CD14-positive monocyte (primary cell): ENCODE data around the gene PCGF3. TPM values are rescaled to one million over a fixed set of nuclear protein-coding genes. Genes with fewer than 3 reads are reported as not detected.

Experiments used
- DNase-seq, 3 donors: peaks; one replicate each; pipeline ENCODE4 v3.0.0-alpha.2; 2011 to 2022
- H2AFZ ChIP-seq: 2 replicates; pipeline ENCODE4 v1.6.0; 2012; ENCODE audit warnings: mild to moderate bottlenecking, low read depth, low read length, inconsistent platforms; ENCODE audit not compliant: insufficient read depth, poor library complexity, severe bottlenecking
- H3K27ac ChIP-seq, 2 donors: 1 replicate in 1 of 2; 2 replicates in 1 of 2; pipeline ENCODE4 v1.5.1; 2012 to 2013; ENCODE audit warnings: low read length in 2 of 2, control low read depth in 1 of 2, inconsistent platforms in 1 of 2, low read depth in 1 of 2, mild to moderate bottlenecking in 1 of 2
- H3K27me3 ChIP-seq, 2 donors: one replicate each; pipeline versions ENCODE4 v1.6.0 to v1.6.1; 2011 to 2013; ENCODE audit warnings: low read length in 2 of 2; ENCODE audit not compliant: control insufficient read depth in 2 of 2, insufficient read depth in 2 of 2
- H3K36me3 ChIP-seq, 2 donors: replicated peaks in 1 of 2; 1 replicate in 1 of 2; 2 replicates in 1 of 2; pipeline versions ENCODE4 v1.5.1 to v1.6.1; 2012 to 2013; ENCODE audit warnings: low read length in 2 of 2, control low read depth in 1 of 2, inconsistent platforms in 1 of 2, mild to moderate bottlenecking in 1 of 2; ENCODE audit not compliant: insufficient read depth in 2 of 2, control insufficient read depth in 1 of 2
- H3K4me1 ChIP-seq, 2 donors: 1 replicate in 1 of 2; 2 replicates in 1 of 2; pipeline versions ENCODE4 v1.5.1 to v1.6.1; 2012 to 2013; ENCODE audit warnings: low read length in 2 of 2, control low read depth in 1 of 2, inconsistent platforms in 1 of 2, mild to moderate bottlenecking in 1 of 2, moderate library complexity in 1 of 2; ENCODE audit not compliant: insufficient read depth in 2 of 2, control insufficient read depth in 1 of 2
- H3K4me2 ChIP-seq: replicated peaks from 2 replicates; pipeline ENCODE3; 2012; ENCODE audit warnings: low read length, moderate library complexity, mild to moderate bottlenecking; ENCODE audit not compliant: poor library complexity, severe bottlenecking; ENCODE audit errors: extremely low read depth
- H3K4me3 ChIP-seq, 3 experiments: fragments of 200-600 bp in 1 of 3; sonication (generic) in 1 of 3; replicated peaks in 1 of 3; 1 replicate in 2 of 3; 2 replicates in 1 of 3; pipeline ENCODE4 v1.5.1; 2011 to 2013; ENCODE audit warnings: low read length in 3 of 3, mild to moderate bottlenecking in 3 of 3, control low read depth in 2 of 3, low read depth in 2 of 3, inconsistent platforms in 1 of 3, moderate library complexity in 1 of 3
- H3K79me2 ChIP-seq: 2 replicates; pipeline ENCODE4 v1.6.0; 2012; ENCODE audit warnings: mild to moderate bottlenecking, control low read depth, inconsistent platforms, low read length, moderate library complexity; ENCODE audit not compliant: insufficient read depth
- H3K9ac ChIP-seq: 2 replicates; pipeline ENCODE4 v1.6.0; 2017; ENCODE audit warnings: low read length, mild to moderate bottlenecking; ENCODE audit not compliant: insufficient read depth, poor library complexity, severe bottlenecking
- H3K9me3 ChIP-seq, 2 donors: replicated peaks in 1 of 2; 1 replicate in 1 of 2; 2 replicates in 1 of 2; pipeline versions ENCODE4 v1.5.1 to v1.6.1; 2012 to 2013; ENCODE audit warnings: low read length in 2 of 2, control low read depth in 1 of 2; ENCODE audit not compliant: control insufficient read depth in 1 of 2, insufficient read depth in 1 of 2
- H4K20me1 ChIP-seq: 2 replicates; pipeline ENCODE4 v1.6.0; 2012; ENCODE audit warnings: mild to moderate bottlenecking, low read length, control low read depth, moderate library complexity; ENCODE audit not compliant: insufficient read depth
- H3K27ac Mint-ChIP-seq, 7 donors: one replicate each; pipeline ENCODE4 v1.8.0; 2020; ENCODE audit warnings: mild to moderate bottlenecking in 7 of 7, mixed read lengths in 7 of 7, moderate library complexity in 6 of 7, inconsistent platforms in 2 of 7
- H3K27me3 Mint-ChIP-seq, 3 donors: one replicate each; pipeline ENCODE4 v1.8.0; 2021 to 2022; ENCODE audit warnings: low read depth in 3 of 3, mild to moderate bottlenecking in 3 of 3, mixed read lengths in 3 of 3, moderate library complexity in 3 of 3, inconsistent platforms in 1 of 3
- H3K36me3 Mint-ChIP-seq, 2 donors: one replicate each; pipeline ENCODE4 v1.8.0; 2020; ENCODE audit warnings: mixed read lengths in 2 of 2, inconsistent platforms in 1 of 2, mild to moderate bottlenecking in 1 of 2
- H3K4me1 Mint-ChIP-seq: one replicate; pipeline ENCODE4 v1.8.0; 2020; ENCODE audit warnings: mild to moderate bottlenecking, mixed read lengths
- H3K4me3 Mint-ChIP-seq, 2 donors: one replicate each; pipeline ENCODE4 v1.8.0; 2020; ENCODE audit warnings: mild to moderate bottlenecking in 2 of 2, mixed read lengths in 2 of 2, moderate library complexity in 1 of 2
- H3K9me3 Mint-ChIP-seq, 7 donors: one replicate each; pipeline ENCODE4 v1.8.0; 2020 to 2022; ENCODE audit warnings: mixed read lengths in 7 of 7, mild to moderate bottlenecking in 6 of 7, moderate library complexity in 6 of 7, inconsistent platforms in 2 of 7
- WGBS: methylation state at CpG from one replicate; pipeline ENCODE4 v1.1.5; 2013; ENCODE audit warnings: missing lambda C conversion rate; ENCODE audit not compliant: insufficient coverage; 5-methylcytosine and 5-hydroxymethylcytosine counted together
- intact Hi-C, 2 donors: fragments of 100-400 bp; cut with micrococcal nuclease; formaldehyde crosslinking; loops; one replicate each; pipeline versions ENCODE4 v1.15.0 to v1.15.1; 2023
- polyA plus RNA-seq, 3 donors: library from polyadenylated mRNA; depleted of rRNA in 1 of 3; unstranded in 2 of 3; stranded (reverse) in 1 of 3; fragments of 300-500 nt in 2 of 3; fragments of >200 nt in 1 of 3; fragmentation: Illumina TruSeq in 2 of 3; gene quantifications; 1 replicate in 2 of 3; 2 replicates in 1 of 3; pipeline ENCODE4 v1.2.3, GENCODE V29; 2012 to 2021
- TF ChIP-seq, protein P1 (sequence below): fragments of 200-600 bp; IDR thresholded peaks from one replicate; pipeline ENCODE4 v1.8.0; 2022; ENCODE audit warnings: antibody characterized with exemption, mild to moderate bottlenecking

Gene PCGF3
- polyA plus RNA-seq, 3 donors: 7.0 to 163 (median 8.3) TPM

DNA sequence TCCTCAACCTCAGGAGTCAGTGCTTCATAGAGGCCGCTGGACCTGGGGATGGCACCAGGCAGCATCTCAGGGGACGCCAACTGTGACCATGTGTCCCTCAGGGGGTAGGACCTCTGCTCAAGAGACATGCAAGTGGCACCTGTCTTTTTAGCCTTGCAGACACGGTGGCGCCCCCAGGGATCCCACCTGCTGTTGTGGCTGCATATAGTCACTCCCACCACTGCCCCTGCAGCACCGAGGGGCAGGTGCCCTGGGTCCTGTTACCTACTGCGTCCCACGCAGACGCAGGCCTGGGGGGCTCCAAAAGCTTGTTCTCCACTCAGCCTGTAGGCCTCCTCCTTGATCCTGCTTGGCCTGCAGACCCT lies 28.8 kb upstream of the PCGF3 start:
- no peaks in the 10 kb centered on the region for H3K9me3 ChIP-seq
- H3K4me1 ChIP-seq: peaks cover 32 to 35% of the 10 kb centered on the region in 2 donors
- H3K79me2 ChIP-seq: peaks cover 20% of the 10 kb centered on the region
- no peak overlapping the region for H3K4me2 ChIP-seq
- WGBS: 95% methylated on average over 8 of the region's 8 CpGs
- no peak overlapping the region for H3K27ac ChIP-seq
- no peak overlapping the region for H3K4me3 ChIP-seq
- H3K27ac Mint-ChIP-seq: no peak overlapping the region
- H2AFZ ChIP-seq: no peak overlapping the region
- H3K27me3 Mint-ChIP-seq: peaks cover 5 to 19% (median 10%) of the 10 kb centered on the region in 3 donors
- peaks cover 5% of the 10 kb centered on the region for H4K20me1 ChIP-seq
- no peak overlapping the region for H3K9ac ChIP-seq
- H3K9me3 Mint-ChIP-seq: no peaks in the 10 kb centered on the region
- peaks cover 22% of the 10 kb centered on the region for H3K4me1 Mint-ChIP-seq
- TF ChIP-seq, protein P1, sequence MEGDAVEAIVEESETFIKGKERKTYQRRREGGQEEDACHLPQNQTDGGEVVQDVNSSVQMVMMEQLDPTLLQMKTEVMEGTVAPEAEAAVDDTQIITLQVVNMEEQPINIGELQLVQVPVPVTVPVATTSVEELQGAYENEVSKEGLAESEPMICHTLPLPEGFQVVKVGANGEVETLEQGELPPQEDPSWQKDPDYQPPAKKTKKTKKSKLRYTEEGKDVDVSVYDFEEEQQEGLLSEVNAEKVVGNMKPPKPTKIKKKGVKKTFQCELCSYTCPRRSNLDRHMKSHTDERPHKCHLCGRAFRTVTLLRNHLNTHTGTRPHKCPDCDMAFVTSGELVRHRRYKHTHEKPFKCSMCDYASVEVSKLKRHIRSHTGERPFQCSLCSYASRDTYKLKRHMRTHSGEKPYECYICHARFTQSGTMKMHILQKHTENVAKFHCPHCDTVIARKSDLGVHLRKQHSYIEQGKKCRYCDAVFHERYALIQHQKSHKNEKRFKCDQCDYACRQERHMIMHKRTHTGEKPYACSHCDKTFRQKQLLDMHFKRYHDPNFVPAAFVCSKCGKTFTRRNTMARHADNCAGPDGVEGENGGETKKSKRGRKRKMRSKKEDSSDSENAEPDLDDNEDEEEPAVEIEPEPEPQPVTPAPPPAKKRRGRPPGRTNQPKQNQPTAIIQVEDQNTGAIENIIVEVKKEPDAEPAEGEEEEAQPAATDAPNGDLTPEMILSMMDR: no peak
- H3K36me3 Mint-ChIP-seq: peaks cover 10 to 14% of the 10 kb centered on the region in 2 donors
- DNase-seq: no peak
- no peaks in the 10 kb centered on the region for H3K27me3 ChIP-seq
- peaks cover 6 to 8% of the 10 kb centered on the region in 2 donors for H3K36me3 ChIP-seq
- intact Hi-C loops: loop anchor here in 1 of 2 donors (10.0 kb wide), 1 partner anchor 182 kb away; the partner anchor contains the start of genes PIGG and ZNF721
- H3K4me3 Mint-ChIP-seq: no peak overlapping the region

DNA sequence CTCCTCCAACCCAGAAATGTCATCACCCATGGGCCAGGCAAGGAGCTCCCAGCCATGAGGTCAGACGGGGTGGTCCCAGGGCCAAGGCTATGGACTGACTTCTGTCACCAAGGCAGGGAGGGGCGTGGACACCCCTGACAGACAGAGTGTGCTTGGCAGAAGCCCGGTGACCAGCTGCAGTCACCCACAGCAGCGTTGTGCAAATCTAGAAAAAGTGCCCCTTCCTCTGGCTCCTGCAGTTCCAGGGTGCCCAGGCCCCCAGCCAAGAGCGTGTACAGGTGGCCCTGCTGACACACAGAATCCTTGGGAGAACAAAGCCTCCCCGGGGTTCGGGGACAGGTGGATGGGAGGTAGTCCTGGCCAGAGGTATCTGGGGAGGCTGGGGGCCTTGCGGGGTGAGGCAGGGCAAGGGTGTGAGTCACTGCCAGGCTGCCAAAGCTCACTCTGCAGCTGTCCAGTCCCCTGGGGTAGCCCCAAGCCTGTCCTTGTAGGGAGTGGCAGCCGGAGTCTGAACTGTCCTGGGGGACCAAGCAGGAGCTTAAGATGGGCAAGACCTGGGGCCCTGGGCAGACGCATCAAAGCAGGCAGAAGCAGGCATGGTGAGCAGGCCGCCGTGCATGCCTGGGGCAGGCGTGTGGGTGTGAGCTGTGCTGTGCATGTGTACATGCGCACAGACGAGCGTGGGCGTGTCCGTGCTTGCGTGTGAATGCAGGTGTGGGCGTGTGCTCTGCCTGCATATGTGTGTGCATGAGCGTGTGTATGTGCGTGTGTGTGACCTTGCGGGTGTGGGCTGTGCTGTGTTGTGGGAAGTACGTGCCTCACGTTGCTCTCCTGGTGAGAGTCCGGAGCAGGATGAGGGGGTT lies 28.0 kb upstream of the PCGF3 start:
- 88% methylated on average over 20 of the region's 26 CpGs for WGBS
- H3K4me1 Mint-ChIP-seq: peaks cover 22% of the 10 kb centered on the region

More for the DNA sequence above, 28.0 kb upstream of the PCGF3 start:
- Histone ChIP-seq H3K4me2 (no peak overlapping the region), H2AFZ (no peak overlapping the region), H4K20me1 (peaks cover 13% of the 10 kb centered on the region), H3K27ac (no peak overlapping the region), H3K27me3 (no peaks in the 10 kb centered on the region), H3K79me2 (peaks cover 18% of the 10 kb centered on the region), H3K36me3 (no peaks in the 10 kb centered on the region), H3K4me1 (peaks cover 32 to 35% of the 10 kb centered on the region in 2 donors), H3K4me3 (no peak overlapping the region), H3K9ac (no peak overlapping the region), H3K9me3 (no peaks in the 10 kb centered on the region)
- H3K9me3 Mint-ChIP-seq: no peaks in the 10 kb centered on the region
- no peak overlapping the region for H3K4me3 Mint-ChIP-seq
- peaks cover 5 to 19% (median 10%) of the 10 kb centered on the region in 3 donors for H3K27me3 Mint-ChIP-seq
- peak overlapping the region in 1 of 7 donors; percentile 68 for H3K27ac Mint-ChIP-seq
- no peak for DNase-seq
- intact Hi-C loops: loop anchor here in 1 of 2 donors (10.0 kb wide), 1 partner anchor 183 kb away; the partner anchor contains the start of genes PIGG and ZNF721
- H3K36me3 Mint-ChIP-seq: peaks cover 4 to 10% of the 10 kb centered on the region in 2 donors
- TF ChIP-seq, protein P1: no peak
